PFSK-1 (cell line): Measurements from ENCODE around the gene SLC25A41.

Experiments used
- FOXP2 ChIP-seq: optimal IDR thresholded peaks from 2 replicates; pipeline ENCODE3; 2011; ENCODE audit warnings: borderline replicate concordance, control low read depth, inconsistent platforms; ENCODE audit not compliant: insufficient read depth; ENCODE audit errors: extremely low read length, extremely low read depth
- POLR2AphosphoS5 ChIP-seq: IDR thresholded peaks from 2 replicates; pipeline ENCODE4 v1.6.1; 2012; ENCODE audit warnings: low read depth, mild to moderate bottlenecking, control low read depth, low read length, moderate library complexity
- REST ChIP-seq, 2 experiments: IDR thresholded peaks; 2 replicates each; pipeline versions ENCODE4 v1.6.1 to v1.8.0; 2011 to 2012; ENCODE audit warnings: low read depth in 2 of 2, low read length in 2 of 2, control low read depth in 1 of 2, inconsistent platforms in 1 of 2, mild to moderate bottlenecking in 1 of 2, moderate library complexity in 1 of 2; ENCODE audit not compliant: insufficient read depth in 1 of 2

- no peak for TF ChIP-seq FOXP2
- TF ChIP-seq POLR2AphosphoS5 = no peak
- TF ChIP-seq REST (IDR thresholded peaks at IDR 0.05; ENCODE audit: insufficient read depth in 1 of 2, low read depth in 2 of 2, low read length in 2 of 2) = no peak
Measured at GRCh38 chr19:6455924-6456323, 22.4 kb upstream of the SLC25A41 start.
